GM19193 (cell line): ENCODE measurements around the gene GLT1D1.

Source experiments
- POLR2A ChIP-seq: IDR thresholded peaks from 4 replicates; pipeline ENCODE4 v1.6.1; 2011; ENCODE audit not compliant: insufficient read depth, insufficient read length; ENCODE audit errors: extremely low read depth

GLT1D1 gene

DNA sequence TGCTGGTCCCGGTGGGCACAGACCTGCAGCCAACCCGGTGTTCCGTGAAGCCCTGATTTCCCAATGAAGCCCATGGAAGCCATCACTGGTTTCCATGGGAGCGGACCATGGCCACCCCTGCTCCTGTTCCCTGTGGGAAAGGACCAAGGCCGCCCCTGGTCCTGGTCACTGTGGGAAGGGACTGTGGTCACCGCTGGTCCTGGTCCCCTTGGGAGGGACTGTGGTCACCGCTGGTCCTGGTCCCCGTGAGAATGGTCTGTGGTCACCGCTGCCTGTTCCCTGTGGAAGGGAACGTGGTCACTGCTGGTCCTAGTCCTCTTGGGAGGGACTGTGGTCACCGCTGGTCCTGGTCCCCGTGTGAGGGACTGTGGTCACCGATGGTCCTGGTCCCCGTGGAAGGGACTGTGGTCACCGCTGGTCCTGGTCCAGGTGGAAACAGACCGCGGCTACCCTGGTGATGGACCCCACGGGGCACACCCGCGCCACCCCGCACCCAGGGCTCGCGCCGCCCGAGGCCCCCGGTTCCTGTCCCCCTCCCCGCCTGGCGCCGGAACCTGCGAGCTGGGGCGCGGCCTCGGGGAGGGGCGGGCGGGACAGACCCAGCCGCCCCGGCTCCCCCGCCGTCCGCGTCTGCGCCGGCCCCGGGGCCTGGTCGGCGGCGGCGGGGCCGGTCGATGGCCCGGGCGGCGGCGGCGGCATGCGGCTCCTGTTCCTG, at the start of gene GLT1D1:
Gene GLT1D1 (plus strand): TSS at position 594 of the 715 bp plus-strand sequence. CDS start 104 bp downstream, at position 698.
- no peak for TF ChIP-seq POLR2A

DNA sequence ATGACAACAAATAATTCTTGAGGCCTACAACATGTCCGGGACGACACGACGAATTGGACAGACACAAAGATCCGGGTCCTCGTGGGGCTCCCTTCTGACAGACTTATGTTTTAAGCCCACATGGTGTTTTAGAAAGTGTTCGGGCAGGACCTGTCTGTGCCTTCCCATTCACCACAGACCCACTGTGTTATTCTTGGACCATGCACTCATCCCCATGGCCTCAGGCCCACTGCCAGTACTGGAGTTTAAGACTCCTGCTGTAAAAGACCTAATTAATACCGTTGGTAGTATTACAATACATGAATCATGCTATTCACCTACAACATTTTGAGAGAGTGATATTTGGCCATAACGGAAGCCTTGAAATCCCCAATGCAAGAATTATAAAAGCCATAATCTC, 49.5 kb upstream of the GLT1D1 start:
- TF ChIP-seq POLR2A = no peak

DNA sequence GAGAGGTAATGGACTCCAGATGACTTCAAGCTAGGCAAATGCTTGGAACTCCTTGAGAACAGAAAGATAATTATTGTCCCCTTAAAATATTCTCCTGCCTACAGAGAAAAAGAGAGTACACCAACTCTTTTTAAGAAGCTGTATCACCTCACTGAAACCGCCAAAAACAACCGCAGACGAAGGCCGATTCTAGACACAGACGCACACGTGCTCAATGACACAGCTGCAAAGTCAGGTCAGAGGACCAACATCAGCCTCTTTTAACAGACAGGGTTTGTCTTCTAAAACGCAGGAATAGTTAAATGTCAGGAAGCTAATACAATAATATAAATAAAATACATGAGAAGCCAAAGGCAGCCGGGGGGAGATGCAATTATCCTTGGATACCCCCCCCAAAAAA, 48.5 kb upstream of the GLT1D1 start:
- no peak for TF ChIP-seq POLR2A

DNA sequence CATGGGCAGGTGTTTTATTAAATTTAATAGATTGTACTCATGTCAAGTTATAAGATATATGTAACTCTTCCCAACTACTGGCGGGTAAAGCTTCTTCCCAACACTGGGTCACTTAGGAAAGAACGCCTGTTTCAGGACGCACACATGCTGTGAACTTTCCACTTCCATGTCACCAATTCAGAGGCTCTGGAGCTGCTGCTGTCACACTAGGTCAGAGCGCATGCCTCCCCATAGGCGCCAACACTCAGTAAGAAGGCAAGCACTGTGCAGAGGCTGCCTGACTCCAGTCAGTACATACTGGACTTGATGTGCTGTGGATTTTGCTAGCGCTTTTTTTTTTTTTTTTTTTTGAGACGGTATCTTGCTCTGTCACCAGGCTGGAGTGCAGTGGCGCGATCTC, 46.7 kb upstream of the GLT1D1 start:
- TF ChIP-seq POLR2A = no peak

DNA sequence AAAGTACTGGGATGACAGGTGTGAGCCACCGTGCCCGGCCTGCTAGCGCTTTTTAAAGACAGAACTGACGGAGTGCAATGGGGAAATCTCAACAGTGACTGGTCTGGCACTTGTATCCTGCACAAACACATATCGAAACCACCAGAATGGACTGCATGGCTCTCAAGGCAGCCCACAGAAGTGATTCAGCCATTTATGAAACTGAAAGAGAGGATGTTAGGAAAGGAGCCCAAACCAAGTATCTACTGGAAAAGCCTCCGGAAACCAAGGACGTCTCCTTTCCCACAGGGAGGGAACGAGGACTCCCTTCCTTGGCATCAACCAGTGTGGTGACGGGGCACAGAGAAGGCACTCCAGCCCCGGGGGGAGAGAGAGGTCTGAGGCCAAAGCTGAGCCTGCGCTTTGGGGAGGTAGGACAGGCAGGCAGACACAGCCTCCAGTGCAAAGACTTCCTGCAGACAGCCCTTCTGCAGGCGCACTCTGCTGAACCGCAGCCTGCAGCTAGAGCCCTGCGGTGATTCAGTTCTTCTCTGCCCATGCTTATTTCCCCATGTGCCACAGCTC, 46.0 kb upstream of the GLT1D1 start:
- TF ChIP-seq POLR2A = no peak

DNA sequence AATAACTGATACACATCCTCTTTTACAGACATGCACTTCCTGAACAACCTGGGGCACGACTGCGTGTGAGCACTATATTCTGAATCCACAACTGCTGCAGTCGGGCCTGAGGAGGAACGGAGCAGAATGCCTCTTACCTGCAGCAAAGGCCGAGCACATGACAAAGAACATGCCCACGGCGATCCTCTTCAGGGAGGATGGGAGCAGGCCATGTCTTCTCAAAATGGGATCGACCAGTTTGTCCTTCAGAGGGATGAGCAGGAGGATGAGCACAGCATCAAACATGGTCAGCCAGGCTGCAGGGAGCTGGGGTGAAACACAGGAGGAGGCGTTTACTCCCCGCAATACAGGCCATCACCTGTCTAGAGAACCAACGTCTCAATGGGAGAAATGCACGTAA, 44.6 kb upstream of the GLT1D1 start:
- TF ChIP-seq POLR2A = no peak

DNA sequence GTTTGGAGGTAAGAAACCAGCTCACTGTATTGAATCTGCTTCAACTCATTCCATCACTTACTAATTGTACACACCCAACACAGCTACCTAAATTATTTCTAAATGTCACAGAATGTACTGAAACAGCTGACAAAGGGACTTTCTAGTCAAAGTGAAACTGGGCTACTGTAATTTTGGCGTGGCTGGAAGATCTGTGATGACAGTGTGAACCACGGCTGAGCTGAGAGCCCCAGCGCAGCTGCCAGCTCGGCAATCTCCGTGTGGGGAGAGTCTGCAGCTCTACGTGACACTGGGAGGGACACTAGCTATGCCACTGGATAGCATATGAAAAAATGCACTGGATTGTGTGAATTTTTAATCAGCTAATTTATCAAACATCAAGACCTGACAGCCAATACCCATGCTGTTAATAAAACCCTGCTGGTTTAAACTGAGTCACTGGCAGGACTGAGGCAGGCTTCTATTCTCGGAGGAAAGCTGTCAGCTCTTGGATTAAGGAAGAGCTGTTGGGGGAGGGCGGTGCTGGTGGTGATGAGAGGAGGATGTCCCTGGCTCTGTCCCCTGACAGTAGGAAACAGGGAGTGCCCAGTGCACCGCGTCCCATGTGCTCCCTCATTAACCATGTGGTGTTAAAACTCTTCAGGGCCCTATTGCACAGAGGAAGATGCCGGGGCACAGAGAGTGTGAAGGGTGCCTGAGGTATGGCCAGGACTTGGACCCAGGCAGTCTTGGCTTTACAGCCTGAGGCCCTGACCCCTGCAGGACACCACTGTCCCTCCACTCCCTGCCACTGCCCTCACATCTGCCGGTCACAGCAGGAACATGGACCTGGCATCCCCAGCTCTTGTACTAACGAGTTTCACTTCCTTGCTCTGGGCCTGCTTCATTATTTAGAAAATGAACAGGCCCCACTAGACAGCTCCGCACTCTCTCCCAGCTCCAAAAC, 42.8 kb upstream of the GLT1D1 start:
- no peak for TF ChIP-seq POLR2A

DNA sequence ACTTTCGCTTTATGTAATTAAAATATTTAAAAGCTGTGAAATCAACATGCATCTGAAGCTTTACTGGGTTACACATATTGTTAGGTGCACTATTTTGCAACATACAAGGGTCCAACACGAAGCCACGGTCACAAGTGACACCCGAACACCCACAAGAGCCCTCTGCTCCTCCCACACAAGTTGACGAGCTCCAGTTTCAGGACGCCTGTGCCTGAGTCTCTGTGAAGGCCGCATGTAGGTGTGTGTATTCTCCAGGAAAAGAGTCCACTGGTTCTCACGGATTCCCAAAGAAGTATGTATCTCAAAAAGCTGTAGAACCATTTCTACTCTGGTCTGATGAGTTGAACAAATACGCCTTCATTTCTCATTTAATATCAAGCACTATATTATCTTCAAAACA, 41.5 kb upstream of the GLT1D1 start:
- TF ChIP-seq POLR2A = no peak

DNA sequence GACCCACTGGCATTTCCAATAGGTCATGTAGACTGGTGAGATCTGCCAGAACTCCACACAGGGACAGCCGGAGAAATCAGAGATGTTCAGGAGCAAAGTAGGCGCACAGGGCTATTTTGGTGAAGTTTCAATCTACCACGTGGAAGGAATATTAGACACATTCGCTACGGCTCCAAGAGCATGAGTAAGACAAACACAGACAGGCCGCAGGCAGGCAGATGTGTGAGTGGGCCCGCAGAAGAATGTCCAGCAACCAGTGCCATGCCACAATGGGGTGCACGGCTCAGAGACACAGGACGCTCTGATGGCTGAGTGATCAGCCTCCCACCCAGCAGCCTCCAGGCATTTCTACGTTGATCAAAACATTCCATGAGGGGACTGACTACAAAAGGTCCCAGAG, 39.9 kb upstream of the GLT1D1 start:
- TF ChIP-seq POLR2A = no peak

DNA sequence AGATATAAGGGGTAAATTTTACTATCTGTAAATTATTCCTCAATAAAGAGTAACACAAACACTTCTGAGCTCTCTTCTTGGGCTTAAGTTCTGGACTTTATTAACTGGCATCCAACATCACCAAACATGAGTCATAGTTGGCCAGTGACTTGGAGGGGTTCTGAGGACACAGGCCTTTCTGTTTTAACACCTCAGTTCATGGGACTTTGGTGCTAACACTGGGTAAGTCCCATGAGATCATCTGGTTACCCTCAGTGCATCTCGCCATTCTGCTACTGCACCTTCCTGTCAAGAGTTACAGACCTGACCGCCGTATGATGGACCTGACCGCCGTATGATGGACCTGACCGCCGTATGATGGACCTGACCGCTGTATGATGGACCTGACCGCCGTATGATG, 39.4 kb upstream of the GLT1D1 start:
- TF ChIP-seq POLR2A = no peak

DNA sequence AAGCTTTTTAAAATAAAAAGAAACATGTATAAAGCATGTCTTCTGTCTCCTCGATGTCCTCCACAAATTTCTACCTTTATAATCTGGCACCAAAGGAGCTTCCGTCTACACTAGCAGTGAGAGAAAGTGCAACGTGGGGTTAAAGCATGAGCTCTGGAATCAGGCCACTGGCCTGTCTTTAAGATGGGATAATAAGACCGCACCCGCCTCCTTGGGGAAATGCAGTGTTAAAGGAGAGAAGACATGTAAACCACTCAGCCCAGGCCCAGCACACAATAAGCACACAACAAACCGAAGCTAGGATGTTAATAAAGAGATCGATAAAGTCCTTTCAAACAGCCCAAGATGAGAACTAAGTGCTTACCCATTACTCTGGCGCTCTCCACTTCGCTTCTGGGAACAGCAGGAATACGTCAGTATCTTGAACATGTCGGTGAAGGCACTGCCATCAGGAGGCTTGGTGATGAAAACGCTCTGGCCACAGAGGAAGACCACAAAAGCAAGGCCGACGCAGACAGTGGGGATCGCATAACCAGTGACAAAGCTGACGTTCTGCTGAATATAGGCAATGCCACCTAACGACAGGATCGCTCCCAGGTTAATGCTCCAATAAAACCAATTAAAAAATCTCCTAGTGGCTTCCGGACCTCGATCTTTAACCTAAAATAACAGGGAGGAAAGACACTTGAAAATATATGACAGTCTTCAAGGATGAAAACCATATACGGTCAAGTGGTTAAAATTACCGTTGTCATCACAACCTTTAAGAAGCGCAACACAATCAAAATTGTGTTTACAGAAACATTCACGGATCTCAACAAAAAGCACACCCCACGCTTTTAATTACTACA, 38.6 kb upstream of the GLT1D1 start:
- no peak for TF ChIP-seq POLR2A

DNA sequence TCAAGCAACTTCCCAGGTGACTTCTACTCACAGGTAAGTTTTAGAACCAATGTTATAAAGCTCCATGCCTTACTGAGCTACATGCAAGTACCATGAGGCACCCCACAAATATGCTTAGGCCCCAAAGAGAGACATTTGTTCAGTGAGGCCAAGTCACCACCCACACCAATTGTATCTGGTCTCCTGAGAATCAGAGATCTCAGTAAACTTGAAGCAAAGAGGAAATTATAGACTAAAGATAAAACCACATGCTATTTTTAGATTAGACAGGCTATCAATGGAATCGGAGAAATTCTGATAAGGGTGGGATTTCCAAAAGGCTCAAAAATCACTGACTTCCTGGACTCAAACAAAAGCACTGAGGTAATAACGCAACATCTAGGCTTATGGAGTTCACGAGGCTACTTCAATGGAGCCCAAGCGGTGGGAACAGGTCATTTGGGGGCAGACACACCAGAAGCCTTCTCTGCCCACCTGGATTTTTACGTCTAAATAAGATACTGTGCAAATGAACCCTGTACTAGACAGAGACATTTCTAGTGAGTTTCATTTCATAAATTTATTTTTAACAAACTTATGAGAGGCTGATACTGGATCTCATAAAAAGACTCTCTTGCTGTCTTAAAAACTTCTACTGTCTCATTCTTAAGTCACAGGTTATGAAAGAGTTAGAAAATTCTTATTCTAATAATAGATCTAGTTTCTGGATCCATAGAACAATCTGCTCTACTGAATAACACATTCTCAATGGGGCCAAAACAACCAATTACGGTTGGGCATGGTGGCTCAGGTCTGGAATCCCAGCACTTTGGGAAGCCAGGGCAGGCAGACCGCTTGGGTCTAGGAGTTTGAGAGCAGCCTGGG, 37.3 kb upstream of the GLT1D1 start:
- no peak for TF ChIP-seq POLR2A

DNA sequence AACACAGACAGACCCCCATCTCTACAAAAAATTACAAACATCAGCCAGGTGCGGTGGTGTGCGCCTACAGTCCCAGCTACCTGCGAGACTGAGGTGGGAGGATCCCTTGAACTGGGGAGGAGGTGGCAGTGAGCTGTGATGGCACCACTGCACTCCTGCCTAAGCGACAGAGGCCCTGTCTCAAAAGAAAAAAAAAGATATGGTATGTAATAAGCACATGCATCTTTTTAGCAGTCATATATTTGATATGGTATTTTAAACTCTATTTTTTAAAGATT, 36.7 kb upstream of the GLT1D1 start:
- no peak for TF ChIP-seq POLR2A
